Upper lobe of left lung (tissue), 4 donors: ENCODE measurements around the gene SEZ6L2.

Source experiments
- POLR2A ChIP-seq, 4 donors: fragments of 450-650 bp; IDR thresholded peaks; one replicate each; pipeline ENCODE4 v1.5.1; 2016 to 2017; ENCODE audit warnings: antibody characterized with exemption in 4 of 4, mild to moderate bottlenecking in 2 of 4
- POLR2AphosphoS5 ChIP-seq, 2 donors: sonication (generic); formaldehyde crosslinking; IDR thresholded peaks; one replicate each; pipeline ENCODE4 v1.5.1; 2017; ENCODE audit warnings: antibody characterized with exemption in 2 of 2
- TF ChIP-seq, protein P1 (sequence below), 6 experiments: fragments of 450-650 bp in 4 of 6; fragments of 200-600 bp in 2 of 6; sonication (generic) in 2 of 6; IDR thresholded peaks; one replicate each; pipeline ENCODE4 v1.5.1; 2016 to 2019; ENCODE audit warnings: antibody characterized with exemption in 6 of 6

DNA sequence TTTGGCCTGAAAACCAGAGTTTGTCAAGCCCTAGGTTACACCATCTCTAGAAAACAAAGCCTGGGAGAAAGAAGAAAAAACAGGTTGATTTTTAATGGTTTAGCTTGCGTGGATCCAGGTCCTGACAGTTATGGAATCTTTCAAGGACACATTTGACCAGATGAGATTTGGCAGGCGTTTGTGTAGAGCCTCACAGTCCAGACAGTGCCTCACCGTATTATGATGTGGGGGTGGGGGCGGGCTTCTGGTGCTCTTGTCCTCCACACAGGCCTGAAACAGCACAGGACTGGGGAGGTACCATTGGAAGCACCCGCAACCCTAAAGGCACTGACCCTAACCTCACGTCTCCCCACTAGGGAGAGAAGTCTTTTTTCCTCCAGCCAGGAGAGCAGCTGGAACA is 59.5 kb downstream of the SEZ6L2 start:
- no peak for TF ChIP-seq POLR2AphosphoS5 (IDR thresholded peaks at IDR 0.05)
- no peak for TF ChIP-seq POLR2A (IDR thresholded peaks at IDR 0.05)
- TF ChIP-seq, protein P1, sequence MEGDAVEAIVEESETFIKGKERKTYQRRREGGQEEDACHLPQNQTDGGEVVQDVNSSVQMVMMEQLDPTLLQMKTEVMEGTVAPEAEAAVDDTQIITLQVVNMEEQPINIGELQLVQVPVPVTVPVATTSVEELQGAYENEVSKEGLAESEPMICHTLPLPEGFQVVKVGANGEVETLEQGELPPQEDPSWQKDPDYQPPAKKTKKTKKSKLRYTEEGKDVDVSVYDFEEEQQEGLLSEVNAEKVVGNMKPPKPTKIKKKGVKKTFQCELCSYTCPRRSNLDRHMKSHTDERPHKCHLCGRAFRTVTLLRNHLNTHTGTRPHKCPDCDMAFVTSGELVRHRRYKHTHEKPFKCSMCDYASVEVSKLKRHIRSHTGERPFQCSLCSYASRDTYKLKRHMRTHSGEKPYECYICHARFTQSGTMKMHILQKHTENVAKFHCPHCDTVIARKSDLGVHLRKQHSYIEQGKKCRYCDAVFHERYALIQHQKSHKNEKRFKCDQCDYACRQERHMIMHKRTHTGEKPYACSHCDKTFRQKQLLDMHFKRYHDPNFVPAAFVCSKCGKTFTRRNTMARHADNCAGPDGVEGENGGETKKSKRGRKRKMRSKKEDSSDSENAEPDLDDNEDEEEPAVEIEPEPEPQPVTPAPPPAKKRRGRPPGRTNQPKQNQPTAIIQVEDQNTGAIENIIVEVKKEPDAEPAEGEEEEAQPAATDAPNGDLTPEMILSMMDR (IDR thresholded peaks at IDR 0.05): no peak
